Heart left ventricle (tissue), 16 donors: ENCODE data around the gene MADCAM1. TPM values are rescaled to one million over a fixed set of nuclear protein-coding genes. Genes with fewer than 3 reads are reported as not detected.

ENCODE experiments used
- ATAC-seq, 4 donors: fragments of 200-7000 bp; cut with Tn5 transposase; one replicate each; pipeline ENCODE4 v1.9.1; 2020 to 2022; ENCODE audit warnings: moderate library complexity in 4 of 4, mild to moderate bottlenecking in 3 of 4, moderate number of reproducible peaks in 1 of 4
- DNase-seq, 5 donors: peaks; one replicate each; pipeline ENCODE4 v3.0.0-alpha.2; 2020
- H3K27ac ChIP-seq, 12 donors: fragments of 200-600 bp; sonication (generic) in 4 of 12; one replicate each; pipeline versions ENCODE4 v1.5.0 to v1.8.0; 2016 to 2022; ENCODE audit warnings: mild to moderate bottlenecking in 2 of 12
- H3K27me3 ChIP-seq, 9 donors: fragments of 200-600 bp; sonication (generic) in 2 of 9; one replicate each; pipeline versions ENCODE4 v1.5.1 to v1.8.0; 2016 to 2022; ENCODE audit warnings: mild to moderate bottlenecking in 3 of 9
- H3K36me3 ChIP-seq, 9 donors: fragments of 200-600 bp; sonication (generic) in 2 of 9; one replicate each; pipeline versions ENCODE4 v1.5.0 to v1.8.0; 2018 to 2022; ENCODE audit warnings: mild to moderate bottlenecking in 2 of 9
- H3K4me1 ChIP-seq, 12 donors: fragments of 200-600 bp; sonication (generic) in 4 of 12; one replicate each; pipeline versions ENCODE4 v1.5.0 to v1.8.0; 2016 to 2022; ENCODE audit warnings: mild to moderate bottlenecking in 3 of 12
- H3K4me3 ChIP-seq, 12 donors: fragments of 200-600 bp; sonication (generic) in 4 of 12; one replicate each; pipeline versions ENCODE4 v1.5.0 to v1.8.0; 2017 to 2022; ENCODE audit warnings: mild to moderate bottlenecking in 9 of 12, moderate library complexity in 4 of 12
- H3K9me3 ChIP-seq, 12 donors: fragments of 200-600 bp; sonication (generic) in 4 of 12; one replicate each; pipeline versions ENCODE4 v1.5.0 to v1.8.0; 2016 to 2022; ENCODE audit warnings: mild to moderate bottlenecking in 1 of 12
- CTCF ChIP-seq, 12 donors: fragments of 200-600 bp; sonication (generic) in 4 of 12; IDR thresholded peaks; one replicate each; pipeline versions ENCODE4 v1.5.0 to v1.8.0; 2018 to 2022; ENCODE audit warnings: antibody characterized with exemption in 12 of 12, mild to moderate bottlenecking in 5 of 12
- POLR2A ChIP-seq, 2 donors: fragments of 450-650 bp; IDR thresholded peaks; one replicate each; pipeline ENCODE4 v1.6.1; 2017; ENCODE audit warnings: antibody characterized with exemption in 2 of 2, mild to moderate bottlenecking in 2 of 2, moderate library complexity in 2 of 2
- WGBS, 4 donors: extraction: QIAGEN DNeasy Blood & Tissue Kit in 2 of 4; methylation state at CpG; one replicate each; pipeline versions ENCODE4 v1.1.5 to v1.1.7; 2013 to 2018; 5-methylcytosine and 5-hydroxymethylcytosine counted together
- intact Hi-C, 10 donors: fragments of 100-400 bp; cut with DNase I; formaldehyde crosslinking; loops; one replicate each; pipeline versions ENCODE4 v1.11.1 to v1.14.2; 2022
- polyA plus RNA-seq, 2 donors: library from polyadenylated mRNA; stranded (reverse); fragments of 200-250 nt; gene quantifications; one replicate each; pipeline ENCODE4 v1.2.3, GENCODE V29; 2013
- total RNA-seq, 9 donors: library from RNA; depleted of rRNA in 2 of 9; stranded (reverse); fragments of >200 nt in 2 of 9; fragmentation: NEBNext Ultra II Directional in 3 of 9; extraction: Animal tissue kit (Norgen Biotek cat#: 25700) in 3 of 9; gene quantifications; one replicate each; pipeline versions ENCODE4 v1.1.0 to v1.2.4, GENCODE V29; 2016 to 2023
- donor health status: ischemic (EF 13 %, LVEDD 7.1; RV severe dilation, severe dysfunction).
- donor health status: healthy with polysubstance abuse.
- donor health status: DM: no; HTN: yes; CAD: no.
- donor health status: DM: no; HTN: no; CAD: no.
- donor health status: ischemic (EF 25% LVEDD 6.9; RV normal size, moderate dysfunction).
- donor health status: ischemic (EF 25% LVEDD 5.7; RV mildly dilated, moderate dysfunction).
- donor health status: healthy.
- donor health status: DM: yes; HTN: yes; CAD: no.
- donor health status: ischemic (EF 35%, LVEDD 5.7; RV mildly dilated, moderate dysfunction).
- donor health status: nonischemic (EF 11% LVEDD 7.7; RV severe dilation, severe dysfunction).
- donor health status: DM: yes; HTN: yes; CAD: no.
- donor health status: PGD.
- donor health status: ischemic (EF 29% LVEDD 5.4; RV normal size, mild dysfunction).
- donor health status: nonischemic (EF 23%, LVEDD 6.1; RV moderate dilation, normal function).

The MADCAM1 gene
- total and polyA plus RNA-seq, 11 donors, result 0.04 to 0.61 (median 0.36) TPM; not detected in 1

- DNase-seq, result peak in 4 of 5 donors; percentile 45 to 75 (median 56)
- Histone ChIP-seq H3K27ac (peak overlapping the region in 10 of 12 donors; percentile 13 to 85 (median 68)), H3K4me1 (peaks cover 0 to 14% (median 6%) of the 10 kb centered on the region in 12 donors), H3K4me3 (peak overlapping the region in 7 of 12 donors; percentile 3 to 38 (median 27)), H3K9me3 (no peaks in the 10 kb centered on the region), H3K27me3 (no peaks in the 10 kb centered on the region), H3K36me3 (no peaks in the 10 kb centered on the region)
- intact Hi-C loops, result loop anchor here in 1 of 10 donors (10.0 kb wide), 1 partner anchor 80 kb away; no protein-coding TSS in a partner anchor
- 51 to 68% (median 62%) methylated on average over 35 to 57 of the region's 57 CpGs for WGBS, 4 donors
- peak; percentile 58 to 85 (median 74) for ATAC-seq
- TF ChIP-seq CTCF (IDR thresholded peaks at IDR 0.05) (peak in 3 of 12 donors; percentile 9 to 23 (median 23)), POLR2A (IDR thresholded peaks at IDR 0.05) (no peak)
Measured at GRCh38 chr19:474126-475078, 21.9 kb upstream of the MADCAM1 start.

- H3K4me1 ChIP-seq, result peaks cover 0 to 20% (median 8%) of the 10 kb centered on the region in 12 donors
- peak overlapping the region in 3 of 12 donors; percentile 73 to 85 (median 76) for H3K27ac ChIP-seq
- no peaks in the 10 kb centered on the region for H3K36me3 ChIP-seq
- H3K9me3 ChIP-seq, result no peaks in the 10 kb centered on the region
- ATAC-seq (no peak), DNase-seq (no peak)
- TF ChIP-seq POLR2A (IDR thresholded peaks at IDR 0.05), result no peak
- WGBS, 4 donors, result 81 to 89% (median 88%) methylated on average over 13 of the region's 13 CpGs
- H3K27me3 ChIP-seq, result no peaks in the 10 kb centered on the region
- H3K4me3 ChIP-seq, result no peak overlapping the region
- intact Hi-C loops, result loop anchor here in 1 of 10 donors (10.0 kb wide), 1 partner anchor 81 kb away; no protein-coding TSS in a partner anchor
Measured at GRCh38 chr19:475360-475759, 20.9 kb upstream of the MADCAM1 start.

- 78 to 85% (median 82%) methylated on average over 25 to 26 of the region's 26 CpGs for WGBS, 4 donors
- intact Hi-C loops, result loop anchor here in 1 of 10 donors (10.0 kb wide), 1 partner anchor 84 kb away; no protein-coding TSS in a partner anchor
- DNase-seq, result no peak
- Histone ChIP-seq H3K4me3 (no peak overlapping the region), H3K36me3 (no peaks in the 10 kb centered on the region), H3K4me1 (peaks cover 0 to 20% (median 8%) of the 10 kb centered on the region in 12 donors), H3K9me3 (no peaks in the 10 kb centered on the region), H3K27ac (no peak overlapping the region), H3K27me3 (peaks cover 0 to 7% (median 0%) of the 10 kb centered on the region in 9 donors)
- no peak for TF ChIP-seq CTCF (IDR thresholded peaks at IDR 0.05)
- no peak for TF ChIP-seq POLR2A (IDR thresholded peaks at IDR 0.05)
- ATAC-seq, result no peak
Measured at GRCh38 chr19:478236-478903, 17.9 kb upstream of the MADCAM1 start.

GRCh38 chr19:478976-479375 lies 17.3 kb upstream of the MADCAM1 start:
- ATAC-seq (no peak), DNase-seq (no peak)
- TF ChIP-seq POLR2A (IDR thresholded peaks at IDR 0.05) (no peak), CTCF (IDR thresholded peaks at IDR 0.05) (no peak)
- Histone ChIP-seq H3K9me3 (no peaks in the 10 kb centered on the region), H3K27ac (no peak overlapping the region), H3K36me3 (no peaks in the 10 kb centered on the region), H3K4me3 (no peak overlapping the region), H3K27me3 (peaks cover 0 to 13% (median 0%) of the 10 kb centered on the region in 9 donors), H3K4me1 (peaks cover 0 to 20% (median 8%) of the 10 kb centered on the region in 12 donors)
- 73 to 82% (median 75%) methylated on average over 14 of the region's 14 CpGs for WGBS, 4 donors
- intact Hi-C loops, result loop anchor here in 1 of 10 donors (10.0 kb wide), 1 partner anchor 84 kb away; no protein-coding TSS in a partner anchor
